Activated naive CD4-positive, alpha-beta T cell treated with anti-CD3 and anti-CD28 coated beads, Interleukin-2, amount 50 U/mL, for 16 hours (primary cell): ENCODE results near the gene CDH9.

ENCODE experiments used
- DNase-seq: peaks from one replicate; pipeline ENCODE4 v3.0.0-alpha.2; 2020

Gene CDH9, protein sequence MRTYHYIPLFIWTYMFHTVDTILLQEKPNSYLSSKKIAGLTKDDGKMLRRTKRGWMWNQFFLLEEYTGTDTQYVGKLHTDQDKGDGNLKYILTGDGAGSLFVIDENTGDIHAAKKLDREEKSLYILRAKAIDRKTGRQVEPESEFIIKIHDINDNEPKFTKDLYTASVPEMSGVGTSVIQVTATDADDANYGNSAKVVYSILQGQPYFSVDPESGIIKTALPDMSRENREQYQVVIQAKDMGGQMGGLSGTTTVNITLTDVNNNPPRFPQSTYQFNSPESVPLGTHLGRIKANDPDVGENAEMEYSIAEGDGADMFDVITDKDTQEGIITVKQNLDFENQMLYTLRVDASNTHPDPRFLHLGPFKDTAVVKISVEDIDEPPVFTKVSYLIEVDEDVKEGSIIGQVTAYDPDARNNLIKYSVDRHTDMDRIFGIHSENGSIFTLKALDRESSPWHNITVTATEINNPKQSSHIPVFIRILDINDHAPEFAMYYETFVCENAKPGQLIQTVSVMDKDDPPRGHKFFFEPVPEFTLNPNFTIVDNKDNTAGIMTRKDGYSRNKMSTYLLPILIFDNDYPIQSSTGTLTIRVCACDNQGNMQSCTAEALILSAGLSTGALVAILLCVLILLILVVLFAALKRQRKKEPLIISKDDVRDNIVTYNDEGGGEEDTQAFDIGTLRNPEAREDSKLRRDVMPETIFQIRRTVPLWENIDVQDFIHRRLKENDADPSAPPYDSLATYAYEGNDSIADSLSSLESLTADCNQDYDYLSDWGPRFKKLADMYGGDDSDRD

GRCh38 chr5:27038476-27038875 lies at the start of gene CDH9:
CDH9 (minus strand) TSS chr5:27038586; CDS start chr5:26988333, 50,253 bp downstream.
- no peak for DNase-seq

- no peak for DNase-seq
Measured at GRCh38 chr5:27087747-27088146, 49.4 kb upstream of the CDH9 start.

DNA sequence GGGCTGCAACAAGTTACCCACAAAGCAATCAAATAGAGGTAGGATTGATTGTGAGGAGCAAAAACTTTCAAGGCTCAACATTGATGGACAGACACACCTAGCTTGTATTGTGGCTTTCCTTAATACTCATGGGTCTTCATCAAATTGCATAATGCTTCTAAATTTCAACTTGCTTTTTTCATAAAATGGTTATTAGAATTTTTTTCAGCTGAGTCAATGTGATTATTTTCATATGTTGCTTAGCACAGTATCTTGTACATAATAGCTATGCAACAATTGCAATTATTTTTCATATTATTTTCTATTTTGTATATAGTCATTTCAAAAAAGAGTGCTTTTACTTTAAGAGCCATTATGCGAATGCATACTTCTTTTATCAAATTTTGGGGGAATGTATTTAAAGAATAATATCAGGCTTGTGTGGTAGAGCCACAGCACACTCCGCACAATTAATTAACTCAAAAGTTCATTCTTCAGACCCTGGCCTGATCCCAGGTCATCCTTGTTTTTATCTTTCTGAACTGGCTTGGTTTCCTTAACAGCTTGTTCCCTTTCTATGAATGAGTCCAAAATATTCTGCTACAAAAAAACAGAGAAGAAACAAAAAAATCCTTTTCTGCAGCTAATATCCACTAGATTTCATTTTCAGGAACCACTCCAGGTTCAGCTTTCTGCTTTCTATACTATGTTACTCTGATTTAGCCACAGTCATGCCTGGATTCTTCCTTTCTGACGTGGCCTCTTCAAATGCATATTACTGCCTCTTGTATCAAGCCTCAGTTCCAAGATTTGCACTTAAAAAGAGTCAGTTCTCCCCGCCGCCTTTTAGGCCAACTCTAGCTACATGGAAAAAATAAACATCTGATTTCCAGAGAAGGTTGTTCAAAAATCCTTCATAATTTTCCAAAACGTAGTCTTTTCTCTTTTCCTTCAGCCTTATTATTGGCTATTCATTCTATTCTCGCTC lies 45.3 kb upstream of the CDH9 start:
- no peak for DNase-seq

DNA sequence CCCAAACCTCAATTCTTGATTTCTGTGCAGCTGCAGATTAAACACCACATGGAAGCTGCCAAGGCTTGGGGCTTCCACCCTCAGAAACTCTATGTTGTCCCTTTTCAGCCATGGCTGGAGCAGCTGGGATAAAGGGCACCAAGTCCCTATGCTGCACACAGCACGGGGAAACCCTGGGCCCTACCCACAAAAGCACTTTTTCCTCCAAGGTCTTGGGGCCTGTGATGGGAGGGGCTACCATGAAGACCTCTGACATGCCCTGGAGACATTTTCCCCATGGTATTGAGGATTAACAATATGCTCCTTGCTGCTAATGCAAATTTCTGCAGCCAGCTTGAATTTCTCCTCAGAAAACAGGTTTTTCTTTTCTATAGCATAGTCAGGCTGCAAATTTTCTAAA lies 41.8 kb upstream of the CDH9 start:
- no peak for DNase-seq

- no peak for DNase-seq
Measured at GRCh38 chr5:27062451-27062850, 24.1 kb upstream of the CDH9 start.

DNA sequence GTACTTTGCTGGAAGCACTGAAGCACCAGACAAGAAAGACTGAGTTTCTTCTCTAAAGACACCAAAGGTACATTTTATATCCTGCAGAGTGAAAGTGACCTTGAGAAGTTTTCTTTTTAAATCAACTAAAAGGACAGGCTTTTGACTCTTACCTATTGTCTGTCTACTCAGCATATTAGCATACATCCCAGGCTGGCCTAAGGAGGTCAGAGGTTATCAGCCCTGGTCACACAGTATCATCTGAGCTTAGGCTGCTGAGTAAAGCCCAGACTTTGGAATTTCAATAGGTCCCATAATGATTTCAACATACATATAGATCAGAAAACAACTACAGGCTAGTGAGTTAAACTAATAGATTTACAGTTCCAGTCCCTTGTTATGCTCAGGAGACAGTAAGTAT lies 10.1 kb upstream of the CDH9 start:
- DNase-seq = no peak

DNA sequence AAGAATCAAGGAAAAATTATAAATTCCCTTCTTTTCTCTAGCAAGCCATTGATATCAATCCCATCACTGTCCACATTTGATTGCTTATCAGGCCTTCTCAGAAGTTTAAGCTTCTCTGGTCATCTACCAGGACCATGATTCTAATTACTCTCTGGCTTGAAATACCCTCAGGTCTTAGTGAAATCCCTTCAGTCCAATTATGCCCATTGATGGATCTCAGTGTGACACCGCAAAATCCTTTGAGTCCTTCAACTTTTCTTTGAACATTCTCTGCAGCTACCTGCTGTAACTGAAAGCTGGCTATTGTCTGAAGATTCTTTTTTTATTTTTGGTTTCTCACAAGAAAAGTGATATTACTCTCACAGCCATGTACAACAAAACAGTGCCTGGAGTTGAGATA lies 3.0 kb upstream of the CDH9 start:
- no peak for DNase-seq

GRCh38 chr5:27034565-27034964 lies 3.8 kb downstream of the CDH9 start:
- DNase-seq = no peak

GRCh38 chr5:27026801-27027200 lies 11.6 kb downstream of the CDH9 start:
- no peak for DNase-seq

DNA sequence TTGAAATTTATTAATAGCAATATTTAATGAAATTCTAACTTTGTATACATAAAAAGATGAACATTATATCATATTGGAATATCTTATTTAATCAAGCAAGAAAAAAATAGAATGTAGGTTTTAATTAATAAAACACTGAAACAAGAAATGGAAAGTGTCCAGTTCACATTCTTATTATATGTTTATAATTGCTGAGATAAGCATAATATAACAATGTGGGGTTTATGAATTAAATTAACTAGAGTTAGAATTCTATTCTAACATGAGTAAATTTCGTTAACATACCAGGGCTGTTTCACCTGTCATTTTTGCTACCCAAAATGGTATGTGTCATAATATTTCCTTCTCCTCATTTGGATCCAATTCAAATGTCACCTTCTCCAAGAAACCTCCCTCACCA lies 12.3 kb downstream of the CDH9 start:
- no peak for DNase-seq

DNA sequence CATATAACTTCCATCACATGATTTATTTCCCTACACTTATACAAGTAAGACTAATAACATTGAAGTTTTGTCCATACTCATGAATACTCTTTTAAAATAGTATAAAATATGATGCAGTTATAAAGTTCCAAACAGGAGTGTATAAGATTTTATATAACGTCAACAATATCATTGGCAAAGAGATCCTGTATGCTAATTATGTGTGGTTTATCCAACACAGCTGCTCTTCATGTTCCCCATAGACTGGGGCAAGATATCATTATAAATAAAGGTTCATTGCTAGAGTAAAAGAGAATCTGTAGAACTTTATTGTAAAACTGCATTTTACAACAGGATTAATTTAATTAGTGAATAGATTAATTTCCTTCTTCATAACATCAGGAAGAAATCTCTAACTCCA lies 16.9 kb downstream of the CDH9 start:
- no peak for DNase-seq

DNA sequence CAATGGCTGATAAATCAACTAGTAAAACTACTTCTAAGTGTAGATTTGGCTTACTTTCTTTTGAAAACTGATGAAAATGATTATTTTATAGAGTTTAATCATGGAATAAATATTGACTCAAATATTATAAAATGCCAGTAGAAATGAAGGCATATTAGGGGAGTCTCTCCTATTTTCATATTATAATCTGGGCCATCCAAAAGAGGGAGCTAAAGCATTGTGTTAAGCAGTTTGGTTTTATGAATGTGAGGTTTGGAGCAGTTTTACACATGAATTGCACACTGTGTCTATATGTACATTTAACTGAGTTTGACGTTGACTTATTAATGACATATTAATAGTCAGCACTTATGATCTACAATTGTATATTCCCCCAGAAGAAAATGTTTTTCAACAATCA lies 17.4 kb downstream of the CDH9 start:
- no peak for DNase-seq

- DNase-seq = no peak
Measured at GRCh38 chr5:27015758-27016157, 22.6 kb downstream of the CDH9 start.

- no peak for DNase-seq
Measured at GRCh38 chr5:27011274-27011673, 27.1 kb downstream of the CDH9 start.

- no peak for DNase-seq
Measured at GRCh38 chr5:27010646-27011045, 27.7 kb downstream of the CDH9 start.

- DNase-seq = no peak
Measured at GRCh38 chr5:27009540-27009915, 28.9 kb downstream of the CDH9 start.

GRCh38 chr5:27008604-27009539 lies 29.5 kb downstream of the CDH9 start:
- DNase-seq = no peak

DNA sequence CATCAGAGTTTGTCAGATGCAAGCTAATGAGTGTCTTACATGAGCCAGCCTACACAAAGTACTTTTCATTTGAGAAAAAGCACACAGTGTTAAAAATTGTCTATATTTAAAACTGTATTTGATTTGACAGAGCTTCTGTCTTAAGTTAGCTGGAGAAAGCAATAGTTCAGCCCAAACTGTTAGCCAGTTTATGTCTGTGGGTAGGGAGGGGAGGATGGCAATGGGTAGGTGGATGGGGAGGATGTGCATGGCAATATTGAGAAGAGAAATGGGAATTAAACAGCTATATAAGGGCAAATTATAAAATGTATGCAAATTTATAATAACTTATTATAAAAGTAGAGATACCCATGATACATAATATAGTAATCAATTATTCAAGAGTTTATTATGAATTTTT lies 31.3 kb downstream of the CDH9 start:
- no peak for DNase-seq

DNA sequence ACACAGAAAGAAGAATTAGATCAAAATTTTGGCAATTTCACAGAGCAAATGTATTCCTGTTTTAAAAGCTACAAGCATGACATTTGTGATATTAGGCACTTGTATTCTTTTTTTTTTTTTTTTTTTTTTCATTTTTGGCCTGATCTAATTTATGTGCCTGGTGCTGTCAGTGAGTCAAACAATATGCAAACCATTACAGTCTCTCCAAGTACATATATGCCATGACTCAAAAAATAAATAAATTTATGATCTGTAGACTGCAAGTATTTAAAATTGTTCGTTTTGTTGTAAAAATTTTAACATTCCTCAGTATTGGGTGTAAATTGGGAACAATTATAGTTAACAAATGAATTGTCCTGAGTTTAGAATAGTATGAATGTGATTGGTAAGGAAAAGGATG lies 51.4 kb downstream of the CDH9 start:
- no peak for DNase-seq

- no peak for DNase-seq
Measured at GRCh38 chr5:26981750-26982149, 56.6 kb downstream of the CDH9 start.

- DNase-seq = no peak
Measured at GRCh38 chr5:26959290-26959689, 79.1 kb downstream of the CDH9 start.

DNA sequence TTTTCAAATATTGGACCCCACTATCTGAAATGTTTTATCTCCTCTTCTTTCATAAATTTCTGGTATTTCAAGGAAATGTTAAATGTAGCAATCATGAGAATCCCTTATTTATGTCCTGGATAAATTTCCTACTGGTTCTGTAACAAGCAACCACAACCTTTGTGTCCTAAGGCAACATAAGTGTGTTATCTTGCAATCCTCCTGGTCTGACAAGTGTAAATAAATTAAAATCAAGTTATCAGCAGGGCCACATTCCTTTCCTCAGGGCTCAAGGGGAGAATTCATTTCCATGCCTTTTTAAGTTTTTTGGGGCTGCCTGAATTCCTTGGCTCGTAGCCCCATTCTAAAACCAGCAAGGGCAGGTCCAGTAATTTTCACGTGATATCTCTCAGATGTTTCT lies 83.2 kb downstream of the CDH9 start:
- no peak for DNase-seq
